ENCODE data around the gene AGXT.

Gene AGXT

GRCh38 chr2:240820607-240821428 lies 47.8 kb upstream of the AGXT start:
- H3K27ac ChIP-seq (ENCODE audit: low read length), result no peak overlapping the region
- H3K4me1 ChIP-seq (ENCODE audit: low read length), result no peaks in the 10 kb centered on the region
- no peak overlapping the region for H3K4me3 ChIP-seq (ENCODE audit: low read length)
- H2AFZ ChIP-seq (ENCODE audit: low read depth, low read length), result no peak overlapping the region
- no peaks in the 10 kb centered on the region for H3K79me2 ChIP-seq (ENCODE audit: low read length)
- no peak overlapping the region for H3K9ac ChIP-seq (ENCODE audit: low read length)
- no peaks in the 10 kb centered on the region for H4K20me1 ChIP-seq (ENCODE audit: insufficient read depth, low read length)
- no peaks in the 10 kb centered on the region for H3K27me3 ChIP-seq (ENCODE audit: low read depth, low read length)
- H3K36me3 ChIP-seq (replicated peaks; ENCODE audit: low read depth, low read length), result no peaks in the 10 kb centered on the region
- TF ChIP-seq, protein P1, sequence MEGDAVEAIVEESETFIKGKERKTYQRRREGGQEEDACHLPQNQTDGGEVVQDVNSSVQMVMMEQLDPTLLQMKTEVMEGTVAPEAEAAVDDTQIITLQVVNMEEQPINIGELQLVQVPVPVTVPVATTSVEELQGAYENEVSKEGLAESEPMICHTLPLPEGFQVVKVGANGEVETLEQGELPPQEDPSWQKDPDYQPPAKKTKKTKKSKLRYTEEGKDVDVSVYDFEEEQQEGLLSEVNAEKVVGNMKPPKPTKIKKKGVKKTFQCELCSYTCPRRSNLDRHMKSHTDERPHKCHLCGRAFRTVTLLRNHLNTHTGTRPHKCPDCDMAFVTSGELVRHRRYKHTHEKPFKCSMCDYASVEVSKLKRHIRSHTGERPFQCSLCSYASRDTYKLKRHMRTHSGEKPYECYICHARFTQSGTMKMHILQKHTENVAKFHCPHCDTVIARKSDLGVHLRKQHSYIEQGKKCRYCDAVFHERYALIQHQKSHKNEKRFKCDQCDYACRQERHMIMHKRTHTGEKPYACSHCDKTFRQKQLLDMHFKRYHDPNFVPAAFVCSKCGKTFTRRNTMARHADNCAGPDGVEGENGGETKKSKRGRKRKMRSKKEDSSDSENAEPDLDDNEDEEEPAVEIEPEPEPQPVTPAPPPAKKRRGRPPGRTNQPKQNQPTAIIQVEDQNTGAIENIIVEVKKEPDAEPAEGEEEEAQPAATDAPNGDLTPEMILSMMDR (IDR thresholded peaks at IDR 0.05; ENCODE audit: low read depth, low read length), result no peak
- no peak for TF ChIP-seq EZH2phosphoT487 (IDR thresholded peaks at IDR 0.05; ENCODE audit: low read depth)
- H3K4me2 ChIP-seq (ENCODE audit: low read length), result no peak overlapping the region
- no peaks in the 10 kb centered on the region for H3K9me3 ChIP-seq (ENCODE audit: insufficient read depth, low read length)

- H3K36me3 ChIP-seq (replicated peaks; ENCODE audit: low read depth, low read length), result no peaks in the 10 kb centered on the region
- H4K20me1 ChIP-seq (ENCODE audit: insufficient read depth, low read length), result no peaks in the 10 kb centered on the region
- no peaks in the 10 kb centered on the region for H3K27me3 ChIP-seq (ENCODE audit: low read depth, low read length)
- no peak overlapping the region for H3K4me3 ChIP-seq (ENCODE audit: low read length)
- no peak overlapping the region for H3K9ac ChIP-seq (ENCODE audit: low read length)
- H3K79me2 ChIP-seq (ENCODE audit: low read length), result no peaks in the 10 kb centered on the region
- H3K4me1 ChIP-seq (ENCODE audit: low read length), result no peaks in the 10 kb centered on the region
- TF ChIP-seq EZH2phosphoT487 (IDR thresholded peaks at IDR 0.05; ENCODE audit: low read depth), result no peak
- TF ChIP-seq, protein P1 (IDR thresholded peaks at IDR 0.05; ENCODE audit: low read depth, low read length), result no peak
- H3K27ac ChIP-seq (ENCODE audit: low read length), result no peak overlapping the region
- H3K4me2 ChIP-seq (ENCODE audit: low read length), result no peak overlapping the region
- H2AFZ ChIP-seq (ENCODE audit: low read depth, low read length), result no peak overlapping the region
- H3K9me3 ChIP-seq (ENCODE audit: insufficient read depth, low read length), result no peaks in the 10 kb centered on the region
Measured at GRCh38 chr2:240821429-240821778, 47.2 kb upstream of the AGXT start.

DNA sequence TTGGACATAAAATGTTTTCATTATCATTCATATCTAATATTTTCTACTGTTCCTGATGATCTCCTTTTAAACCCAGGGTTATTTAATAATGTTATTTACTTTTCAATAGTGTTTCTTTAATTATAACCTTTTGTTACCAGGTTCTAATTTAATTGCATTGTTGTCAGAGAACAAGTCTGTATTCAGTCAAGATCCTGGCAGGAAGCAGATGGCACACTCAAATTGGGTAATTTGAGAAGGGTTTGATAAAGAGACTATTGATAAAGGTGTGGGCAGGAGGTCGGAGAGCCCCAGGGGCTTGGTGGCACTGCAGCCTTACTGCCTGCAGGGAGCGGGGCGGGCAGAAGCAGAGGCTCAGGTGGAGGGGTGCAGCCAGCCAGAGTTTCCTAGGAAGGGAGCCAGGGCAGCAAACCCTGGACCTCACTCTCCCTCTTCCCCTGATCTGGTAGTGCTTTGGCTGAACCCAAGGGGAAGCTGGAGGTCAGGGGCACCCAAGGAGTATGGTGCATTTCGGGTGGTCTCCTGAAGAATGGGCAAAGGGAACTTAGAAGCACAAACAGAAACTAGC lies 46.3 kb upstream of the AGXT start:
- H3K9ac ChIP-seq (ENCODE audit: low read length), result no peak overlapping the region
- no peak overlapping the region for H3K4me2 ChIP-seq (ENCODE audit: low read length)
- H3K79me2 ChIP-seq (ENCODE audit: low read length), result no peaks in the 10 kb centered on the region
- no peaks in the 10 kb centered on the region for H3K36me3 ChIP-seq (replicated peaks; ENCODE audit: low read depth, low read length)
- H3K27me3 ChIP-seq (ENCODE audit: low read depth, low read length), result 0 out of 2 replicates have a peak, but pooled peaks cover 5% of the 10 kb centered on the region
- TF ChIP-seq, protein P1 (IDR thresholded peaks at IDR 0.05; ENCODE audit: low read depth, low read length), result no peak
- no peak for TF ChIP-seq EZH2phosphoT487 (IDR thresholded peaks at IDR 0.05; ENCODE audit: low read depth)
- no peak overlapping the region for H3K27ac ChIP-seq (ENCODE audit: low read length)
- no peak overlapping the region for H3K4me3 ChIP-seq (ENCODE audit: low read length)
- no peak overlapping the region for H2AFZ ChIP-seq (ENCODE audit: low read depth, low read length)
- H3K4me1 ChIP-seq (ENCODE audit: low read length), result no peaks in the 10 kb centered on the region
- H3K9me3 ChIP-seq (ENCODE audit: insufficient read depth, low read length), result no peaks in the 10 kb centered on the region
- H4K20me1 ChIP-seq (ENCODE audit: insufficient read depth, low read length), result no peaks in the 10 kb centered on the region

DNA sequence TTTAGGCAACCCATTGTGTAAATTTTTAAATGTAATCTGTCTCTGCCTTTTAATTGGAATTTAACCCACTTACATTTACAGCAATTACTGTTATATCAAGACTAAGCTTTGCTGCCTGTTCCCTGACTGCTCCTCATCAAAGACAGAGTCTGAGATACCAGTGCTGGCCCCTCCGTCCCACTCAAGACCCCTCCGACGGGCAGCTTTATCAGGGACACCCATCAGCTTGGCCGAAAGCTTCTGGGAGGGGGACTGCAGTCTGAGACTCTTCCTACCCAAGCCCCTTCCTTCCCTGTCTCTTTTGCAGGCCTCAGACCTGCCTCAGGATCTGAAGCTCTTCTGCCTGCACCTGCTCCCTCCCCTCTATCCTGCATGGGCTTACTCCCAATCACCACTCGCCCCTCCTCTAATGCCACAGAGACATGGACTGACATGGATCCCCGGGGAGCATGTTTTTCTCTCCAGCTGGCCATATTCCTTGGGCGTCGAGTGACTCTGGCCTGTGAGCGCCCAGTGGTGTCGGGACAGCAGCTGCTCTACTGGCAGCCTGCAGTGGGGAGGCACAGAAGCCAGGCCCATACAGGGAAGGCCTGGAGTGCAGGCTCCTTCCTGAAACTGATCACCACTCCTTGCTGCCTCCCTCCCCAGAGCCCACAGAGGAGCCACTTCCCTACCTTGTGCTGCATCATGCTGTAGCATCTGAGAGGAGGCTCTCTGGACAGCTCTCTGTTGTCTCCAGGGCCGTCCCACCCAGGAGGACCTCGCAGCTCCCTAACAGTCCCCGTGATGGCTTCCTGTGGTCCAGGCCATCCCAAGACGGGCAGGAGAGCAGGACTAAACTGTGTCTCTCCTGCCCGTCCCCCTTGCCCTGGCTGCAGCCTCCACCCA lies 44.9 kb upstream of the AGXT start:
- no peak overlapping the region for H3K9ac ChIP-seq (ENCODE audit: low read length)
- no peak for TF ChIP-seq EZH2phosphoT487 (IDR thresholded peaks at IDR 0.05; ENCODE audit: low read depth)
- TF ChIP-seq, protein P1 (IDR thresholded peaks at IDR 0.05; ENCODE audit: low read depth, low read length), result no peak
- no peaks in the 10 kb centered on the region for H3K79me2 ChIP-seq (ENCODE audit: low read length)
- H3K4me2 ChIP-seq (ENCODE audit: low read length), result no peak overlapping the region
- H4K20me1 ChIP-seq (ENCODE audit: insufficient read depth, low read length), result no peaks in the 10 kb centered on the region
- 0 out of 2 replicates have a peak, but pooled peaks cover 5% of the 10 kb centered on the region for H3K27me3 ChIP-seq (ENCODE audit: low read depth, low read length)
- no peak overlapping the region for H3K4me3 ChIP-seq (ENCODE audit: low read length)
- no peaks in the 10 kb centered on the region for H3K36me3 ChIP-seq (replicated peaks; ENCODE audit: low read depth, low read length)
- no peak overlapping the region for H3K27ac ChIP-seq (ENCODE audit: low read length)
- no peaks in the 10 kb centered on the region for H3K4me1 ChIP-seq (ENCODE audit: low read length)
- H3K9me3 ChIP-seq (ENCODE audit: insufficient read depth, low read length), result no peaks in the 10 kb centered on the region
- H2AFZ ChIP-seq (ENCODE audit: low read depth, low read length), result no peak overlapping the region
